Neural cell (in vitro differentiated cells): ENCODE data around the gene PLCH1. TPM values are rescaled to one million over a fixed set of nuclear protein-coding genes. Genes with fewer than 3 reads are reported as not detected.

ENCODE experiments used
- H2AFZ ChIP-seq: fragments of 200-600, 300-800 bp; sonication (generic), shearing (Covaris generic); 2 replicates; pipeline ENCODE4 v1.6.0; 2014; ENCODE audit warnings: low read depth, mild to moderate bottlenecking, antibody characterized with exemption, low read length, moderate library complexity
- H3F3A ChIP-seq: fragments of 200-600 bp; shearing (Covaris generic); 2 replicates; pipeline ENCODE4 v1.6.1; 2016; ENCODE audit warnings: mild to moderate bottlenecking, moderate library complexity, mixed read lengths, antibody characterized with exemption, low read length; ENCODE audit not compliant: insufficient read depth, poor library complexity, severe bottlenecking
- H3K27ac ChIP-seq: fragments of 200-600, 300-800 bp; sonication (generic), shearing (Covaris generic); 2 replicates; pipeline ENCODE4 v1.5.1; 2014; ENCODE audit warnings: mild to moderate bottlenecking, low read length, moderate library complexity
- H3K27me3 ChIP-seq: fragments of 300-800, 200-600 bp; sonication (generic), shearing (Covaris generic); 2 replicates; pipeline ENCODE4 v1.6.0; 2014; ENCODE audit warnings: mild to moderate bottlenecking, low read depth, low read length, moderate library complexity; ENCODE audit not compliant: insufficient read depth
- H3K36me3 ChIP-seq: fragments of 300-800, 200-600 bp; sonication (generic), shearing (Covaris generic); 2 replicates; pipeline ENCODE4 v1.5.1; 2014; ENCODE audit warnings: mild to moderate bottlenecking, antibody characterized with exemption, low read length, moderate library complexity; ENCODE audit not compliant: insufficient read depth
- H3K4me2 ChIP-seq: fragments of 300-800, 200-600 bp; sonication (generic), shearing (Covaris generic); 2 replicates; pipeline ENCODE4 v1.6.0; 2014; ENCODE audit warnings: mild to moderate bottlenecking, low read length
- H3K4me3 ChIP-seq: fragments of 300-800, 200-600 bp; sonication (generic), shearing (Covaris generic); 2 replicates; pipeline ENCODE4 v1.5.1; 2014; ENCODE audit warnings: mild to moderate bottlenecking, low read length, moderate library complexity
- H3K79me2 ChIP-seq: fragments of 200-600 bp; shearing (Covaris generic); replicated peaks from 2 replicates; pipeline ENCODE4 v1.6.0; 2014; ENCODE audit warnings: mild to moderate bottlenecking, low read length, moderate library complexity; ENCODE audit not compliant: insufficient read depth
- H3K9ac ChIP-seq: fragments of 300-800, 200-600 bp; sonication (generic), shearing (Covaris generic); 2 replicates; pipeline ENCODE4 v1.6.1; 2016; ENCODE audit warnings: mild to moderate bottlenecking, low read length, mixed read lengths
- H3K9me2 ChIP-seq: fragments of 200-600 bp; shearing (Covaris generic); 2 replicates; pipeline ENCODE4 v1.6.1; 2016; ENCODE audit warnings: mild to moderate bottlenecking, low read length, mixed read lengths; ENCODE audit not compliant: insufficient read depth
- H3K9me3 ChIP-seq: fragments of 200-600, 300-800 bp; sonication (generic), shearing (Covaris generic); 2 replicates; pipeline ENCODE4 v1.6.1; 2016; ENCODE audit warnings: mild to moderate bottlenecking, mixed run types, low read length, moderate library complexity, mixed read lengths
- H4K20me1 ChIP-seq: fragments of 200-600 bp; shearing (Covaris generic); 2 replicates; pipeline ENCODE4 v1.6.1; 2016; ENCODE audit warnings: mild to moderate bottlenecking, mixed run types; ENCODE audit not compliant: insufficient read depth
- CTCF ChIP-seq: fragments of 450-650 bp; IDR thresholded peaks from 2 replicates; pipeline ENCODE4 v1.5.1; 2014; ENCODE audit warnings: antibody characterized with exemption, mild to moderate bottlenecking, moderate library complexity; ENCODE audit not compliant: poor library complexity, severe bottlenecking
- EP300 ChIP-seq: fragments of 450-650 bp; conservative IDR thresholded peaks from 2 replicates; pipeline ENCODE4 v1.6.1; 2014; ENCODE audit warnings: antibody characterized with exemption, mild to moderate bottlenecking, moderate library complexity; ENCODE audit not compliant: poor library complexity, severe bottlenecking
- EZH2 ChIP-seq: fragments of 200-600, 300-800 bp; shearing (Covaris generic), sonication (generic); IDR thresholded peaks from 2 replicates; pipeline ENCODE4 v1.6.1; 2014; ENCODE audit warnings: antibody characterized with exemption, low read length, borderline replicate concordance, mild to moderate bottlenecking; ENCODE audit not compliant: insufficient read depth, poor library complexity, severe bottlenecking
- MXI1 ChIP-seq: fragments of 450-650 bp; conservative IDR thresholded peaks from 2 replicates; pipeline ENCODE4 v1.6.1; 2014; ENCODE audit warnings: antibody characterized with exemption, mild to moderate bottlenecking; ENCODE audit not compliant: poor library complexity, severe bottlenecking
- POLR2AphosphoS5 ChIP-seq: IDR thresholded peaks from 2 replicates; pipeline ENCODE4 v1.6.1; 2012
- RAD21 ChIP-seq: fragments of 450-650 bp; conservative IDR thresholded peaks from 2 replicates; pipeline ENCODE4 v1.6.1; 2014; ENCODE audit warnings: antibody characterized with exemption, mild to moderate bottlenecking, moderate library complexity
- REST ChIP-seq: IDR thresholded peaks from 2 replicates; pipeline ENCODE4 v1.6.1; 2012; ENCODE audit warnings: borderline replicate concordance
- SMC3 ChIP-seq: fragments of 450-650 bp; conservative IDR thresholded peaks from 2 replicates; pipeline ENCODE4 v1.6.1; 2014; ENCODE audit warnings: antibody characterized with exemption, mild to moderate bottlenecking, moderate library complexity; ENCODE audit not compliant: poor library complexity
- TAF1 ChIP-seq: IDR thresholded peaks from 2 replicates; pipeline ENCODE4 v1.6.1; 2012; ENCODE audit warnings: low read depth
- polyA plus RNA-seq: library from polyadenylated mRNA; depleted of rRNA; stranded (reverse); fragments of >200 nt; gene quantifications from 2 replicates; pipeline ENCODE4 v1.2.3, GENCODE V29; 2014

Gene PLCH1
- polyA plus RNA-seq, 1 donor from 2014 or later: 13.5 TPM

GRCh38 chr3:155656466-155656865, 88.4 kb downstream of the PLCH1 start:
- H3K36me3 ChIP-seq: no peaks in the 10 kb centered on the region
- H3K79me2 ChIP-seq: peaks cover 27% of the 10 kb centered on the region
- H3K27ac ChIP-seq: no peak overlapping the region
- H4K20me1 ChIP-seq: no peaks in the 10 kb centered on the region
- H3F3A ChIP-seq: no peaks in the 10 kb centered on the region
- H3K9me2 ChIP-seq: no peaks in the 10 kb centered on the region
- H3K4me2 ChIP-seq: no peak overlapping the region
- H3K9me3 ChIP-seq: no peaks in the 10 kb centered on the region
- no peak overlapping the region for H3K4me3 ChIP-seq
- H3K27me3 ChIP-seq: no peaks in the 10 kb centered on the region
- H2AFZ ChIP-seq: no peak overlapping the region
- H3K9ac ChIP-seq: no peak overlapping the region
- TF ChIP-seq MXI1 (no peak), REST (no peak), EZH2 (no peak), RAD21 (no peak), EP300 (no peak), CTCF (no peak), POLR2AphosphoS5 (no peak), SMC3 (no peak)

DNA sequence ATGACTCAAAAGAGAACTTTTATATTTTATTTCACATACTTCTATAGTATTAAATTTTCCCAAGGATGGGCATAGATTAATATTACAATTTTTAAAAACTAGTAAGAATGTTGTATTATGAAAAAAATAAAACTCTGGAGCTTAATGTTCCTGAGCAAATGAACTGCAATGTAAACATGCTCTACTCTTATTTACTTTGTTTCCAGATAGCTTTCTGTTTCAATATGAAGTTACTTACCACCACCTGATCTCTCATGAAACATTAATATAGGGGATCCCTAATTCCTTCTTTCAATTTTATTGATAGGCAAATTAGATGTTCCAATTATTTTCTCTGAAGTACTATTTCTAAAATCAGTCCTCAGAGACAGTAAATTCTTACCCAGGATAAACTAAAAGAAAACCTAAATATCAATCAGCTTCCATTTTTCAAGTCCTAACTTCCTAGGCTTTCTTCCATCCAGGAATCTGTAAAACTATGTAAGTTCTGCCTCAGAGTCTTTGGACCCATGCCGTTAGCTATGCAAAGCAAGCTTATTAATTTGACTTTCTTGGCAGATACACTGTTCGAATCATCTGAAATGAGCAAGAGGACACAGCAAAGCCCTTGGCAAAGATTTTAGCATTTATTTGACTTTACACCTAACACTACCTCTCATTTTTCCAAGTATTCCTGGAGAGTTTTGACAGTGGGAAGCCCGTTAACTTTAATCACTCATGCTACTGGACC, 93.2 kb downstream of the PLCH1 start:
- Histone ChIP-seq H3K9me3 (no peaks in the 10 kb centered on the region), H4K20me1 (no peaks in the 10 kb centered on the region), H3K36me3 (no peaks in the 10 kb centered on the region), H3F3A (no peaks in the 10 kb centered on the region), H3K4me3 (no peak overlapping the region), H3K27me3 (no peaks in the 10 kb centered on the region), H2AFZ (no peak overlapping the region), H3K79me2 (peaks cover 23% of the 10 kb centered on the region), H3K4me2 (no peak overlapping the region), H3K9ac (no peak overlapping the region), H3K9me2 (no peaks in the 10 kb centered on the region), H3K27ac (no peak overlapping the region)
- TF ChIP-seq TAF1: no peak
- TF ChIP-seq REST: no peak
- TF ChIP-seq RAD21: no peak
- TF ChIP-seq EP300: no peak
- TF ChIP-seq POLR2AphosphoS5: no peak
- TF ChIP-seq CTCF: no peak
- TF ChIP-seq SMC3: no peak
- no peak for TF ChIP-seq EZH2
- no peak for TF ChIP-seq MXI1
